GM19438 (cell line): Measurements from ENCODE around the gene CPT2.

Experiments
- ATAC-seq: cut with Tn5 transposase; IDR thresholded peaks from one replicate; pipeline ENCODE4 v1.9.1; 2021; ENCODE audit warnings: low read depth; ENCODE audit not compliant: unreplicated experiment

Gene CPT2

DNA sequence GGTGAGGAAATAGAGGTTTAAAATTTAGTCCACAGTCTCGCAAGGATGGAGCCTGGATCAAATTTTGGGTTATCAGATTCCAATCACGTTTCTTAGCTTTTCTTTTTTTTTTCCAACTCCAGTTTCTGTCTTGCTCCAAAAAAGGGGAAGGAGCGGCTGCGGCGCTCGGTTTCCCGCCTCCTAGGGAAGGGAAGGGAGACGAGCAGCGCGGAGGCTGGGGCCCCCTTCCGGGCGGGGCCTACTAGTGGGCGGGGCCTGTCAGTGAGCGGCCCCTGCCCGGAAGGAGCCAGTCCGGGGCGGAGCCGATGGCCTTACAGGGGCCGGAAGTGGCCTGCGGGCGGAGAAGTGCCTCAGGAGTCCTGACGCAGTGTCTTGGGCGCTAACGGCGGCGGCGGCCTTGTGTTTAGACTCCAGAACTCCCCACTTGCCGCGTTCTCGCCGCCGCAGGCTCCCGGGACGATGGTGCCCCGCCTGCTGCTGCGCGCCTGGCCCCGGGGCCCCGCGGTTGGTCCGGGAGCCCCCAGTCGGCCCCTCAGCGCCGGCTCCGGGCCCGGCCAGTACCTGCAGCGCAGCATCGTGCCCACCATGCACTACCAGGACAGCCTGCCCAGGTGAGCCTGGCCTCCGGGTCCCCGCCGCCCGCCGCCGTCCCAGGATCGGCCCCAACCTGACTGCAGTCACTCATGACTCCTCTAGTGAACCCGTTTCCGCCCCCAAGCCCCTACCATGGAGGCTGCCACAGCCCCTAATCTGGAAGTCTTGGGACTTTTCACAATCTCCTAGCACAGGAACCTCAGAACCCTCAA, at the start of gene CPT2:
CPT2 (plus strand) TSS at position 340 of the 806 bp plus-strand sequence; CDS start at position 460, 120 bp downstream.
- ATAC-seq = peak; percentile 97

DNA sequence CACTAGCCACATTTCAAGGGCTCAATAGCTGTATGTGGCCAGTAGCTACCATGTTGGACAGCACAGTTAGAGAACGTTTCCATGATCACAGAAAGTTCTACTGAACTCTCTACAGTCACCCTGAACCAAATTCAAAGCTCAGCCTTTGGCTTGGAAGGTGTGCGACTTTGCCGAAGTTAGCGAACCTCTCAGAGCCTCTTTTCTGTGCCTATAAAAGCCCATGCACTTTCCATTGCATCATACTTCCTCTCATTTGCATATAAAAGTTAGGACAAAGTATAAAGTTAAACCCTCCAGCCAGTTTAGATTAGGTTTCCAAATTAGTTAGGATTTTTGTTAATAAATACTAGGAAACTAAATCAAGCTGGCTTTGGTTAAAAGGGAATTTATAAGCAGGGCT, 49.5 kb upstream of the CPT2 start:
- ATAC-seq = no peak

DNA sequence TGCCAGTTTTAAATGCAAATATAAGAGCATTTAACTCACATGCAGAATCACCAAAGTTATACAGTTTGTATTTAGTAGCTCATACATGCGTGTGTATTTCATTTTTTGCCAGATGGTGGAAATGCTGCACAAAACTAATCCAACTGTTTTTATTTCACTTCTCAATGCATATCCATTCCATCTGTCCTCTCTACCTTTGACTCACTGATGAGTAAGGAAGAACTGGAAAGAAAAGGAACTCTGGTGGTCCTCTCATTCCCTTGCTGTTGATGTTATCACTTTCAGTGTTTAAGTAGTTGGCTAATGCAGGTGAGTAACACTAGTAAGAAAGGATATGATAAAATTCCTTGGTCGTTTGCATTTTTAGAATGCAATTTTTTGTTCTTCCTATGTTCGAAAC, 48.5 kb upstream of the CPT2 start:
- ATAC-seq = no peak

DNA sequence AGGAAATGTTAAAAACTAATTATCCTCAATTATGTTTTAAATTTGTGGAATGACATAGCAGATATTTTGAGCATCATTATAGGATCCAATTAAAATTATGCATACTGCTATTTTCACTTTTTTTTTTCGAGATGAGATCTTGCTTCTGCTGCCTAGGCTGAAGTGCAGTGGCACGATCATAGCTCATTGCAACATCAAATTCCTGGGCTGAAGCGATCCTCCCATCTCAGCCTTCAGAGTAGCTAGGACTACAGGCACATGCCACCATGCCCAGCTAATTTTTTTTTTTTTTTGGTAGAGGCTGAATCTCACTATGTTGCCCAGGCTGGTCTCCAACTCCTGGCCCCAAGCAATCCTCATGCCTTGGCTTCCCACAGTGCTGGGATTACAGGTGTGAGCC, 42.9 kb upstream of the CPT2 start:
- ATAC-seq = no peak

DNA sequence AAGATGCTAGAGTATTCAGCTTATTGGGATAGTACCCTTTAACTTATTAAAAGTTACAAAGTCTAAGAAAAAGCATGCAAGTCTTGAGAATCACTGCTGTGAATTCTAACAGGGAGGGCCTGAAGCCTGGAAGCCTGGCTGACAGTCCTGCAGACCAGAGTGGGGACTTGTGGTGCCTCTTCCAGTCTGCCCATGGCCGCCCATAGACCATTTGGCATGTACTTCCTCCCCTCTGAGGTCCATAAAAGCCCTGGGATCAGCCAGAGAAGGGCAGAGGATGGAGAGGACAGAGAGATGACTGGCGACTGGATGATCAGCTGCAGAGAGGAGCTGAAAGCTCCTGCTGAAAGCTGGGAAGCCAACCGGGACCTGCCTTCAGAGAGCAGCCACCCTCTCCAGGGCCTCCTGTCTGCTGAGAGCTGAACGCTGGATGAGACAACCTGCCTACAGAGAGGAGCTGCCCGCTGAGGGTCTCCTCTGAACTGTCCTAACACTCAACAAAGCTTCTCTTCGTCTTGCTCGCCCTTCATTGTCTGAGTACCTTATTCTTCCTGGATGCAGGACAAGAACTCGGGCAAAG, 41.7 kb upstream of the CPT2 start:
- ATAC-seq = no peak

DNA sequence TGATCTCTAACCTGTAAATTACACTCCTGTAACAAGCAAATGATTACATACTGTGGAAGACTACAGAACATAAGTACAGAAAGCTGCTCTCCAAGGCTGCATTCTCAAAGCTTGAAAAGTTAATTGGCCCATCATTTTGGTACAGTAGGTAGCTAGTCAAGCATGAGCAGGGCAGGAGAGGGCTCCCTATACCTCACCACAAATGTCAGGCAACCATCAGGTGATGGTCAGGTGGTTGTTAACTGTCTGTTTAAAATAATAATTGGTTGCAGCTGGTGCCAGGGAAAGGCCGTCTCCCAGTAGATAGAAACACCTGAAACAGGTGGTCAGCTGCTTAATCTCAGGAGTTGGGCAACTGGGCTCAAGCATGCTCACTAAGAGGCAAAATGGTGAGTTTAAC, 41.1 kb upstream of the CPT2 start:
- no peak for ATAC-seq

DNA sequence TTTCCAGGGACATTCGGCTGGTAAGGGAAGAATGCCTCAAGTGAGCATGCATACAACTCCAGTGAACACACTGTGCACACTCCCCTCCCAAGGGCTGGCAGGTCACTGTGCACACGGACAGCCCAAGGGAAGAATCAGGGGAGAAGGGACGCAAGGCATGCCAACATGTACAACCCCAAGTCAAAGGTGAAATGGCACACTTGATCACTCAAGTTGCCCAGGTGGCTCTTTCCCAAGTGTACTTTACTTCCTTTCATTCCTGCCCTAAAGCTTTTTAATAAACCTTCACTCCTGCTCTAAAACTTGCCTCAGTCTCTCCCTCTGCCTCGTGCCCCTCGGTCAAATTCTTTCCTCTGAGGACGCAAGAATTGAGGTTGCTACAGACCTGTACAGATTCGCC, 40.7 kb upstream of the CPT2 start:
- ATAC-seq = no peak

DNA sequence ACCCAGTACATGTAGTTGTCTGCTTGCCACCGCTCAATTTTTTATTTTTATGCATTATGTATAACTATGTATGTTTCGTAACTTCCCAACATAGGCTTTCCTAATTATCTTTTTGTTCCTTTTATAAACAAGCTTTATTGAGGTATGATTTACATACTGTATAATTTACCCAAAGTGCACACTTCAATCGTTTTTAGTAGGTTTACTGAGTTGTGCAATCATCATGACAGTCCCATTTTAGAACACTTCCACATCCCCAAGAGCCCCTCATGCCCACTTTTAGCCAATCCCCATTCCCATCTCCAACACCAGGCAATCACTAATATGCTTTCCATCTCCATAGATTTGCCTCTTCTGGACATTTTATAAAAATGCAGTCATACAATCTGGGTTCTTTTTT, 39.8 kb upstream of the CPT2 start:
- no peak for ATAC-seq

DNA sequence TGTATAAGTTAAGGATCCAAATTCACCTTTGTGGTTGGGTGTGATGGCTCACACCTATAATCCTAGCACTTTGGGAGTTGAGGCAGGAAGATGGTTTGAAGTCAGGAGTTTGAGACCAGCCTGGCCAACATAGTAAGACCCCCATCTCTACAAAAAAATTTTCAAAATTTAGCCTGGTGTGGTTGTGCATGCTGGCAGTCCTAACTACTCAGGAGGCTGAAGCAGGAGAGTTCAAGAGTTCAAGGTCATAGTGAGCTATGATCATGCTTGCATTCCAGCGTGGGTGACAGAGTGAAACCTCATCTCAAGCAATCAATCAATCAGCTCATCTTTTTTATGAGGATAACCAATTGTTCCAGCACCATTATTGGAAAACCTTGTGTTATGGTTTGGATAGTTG, 37.7 kb upstream of the CPT2 start:
- ATAC-seq = no peak

DNA sequence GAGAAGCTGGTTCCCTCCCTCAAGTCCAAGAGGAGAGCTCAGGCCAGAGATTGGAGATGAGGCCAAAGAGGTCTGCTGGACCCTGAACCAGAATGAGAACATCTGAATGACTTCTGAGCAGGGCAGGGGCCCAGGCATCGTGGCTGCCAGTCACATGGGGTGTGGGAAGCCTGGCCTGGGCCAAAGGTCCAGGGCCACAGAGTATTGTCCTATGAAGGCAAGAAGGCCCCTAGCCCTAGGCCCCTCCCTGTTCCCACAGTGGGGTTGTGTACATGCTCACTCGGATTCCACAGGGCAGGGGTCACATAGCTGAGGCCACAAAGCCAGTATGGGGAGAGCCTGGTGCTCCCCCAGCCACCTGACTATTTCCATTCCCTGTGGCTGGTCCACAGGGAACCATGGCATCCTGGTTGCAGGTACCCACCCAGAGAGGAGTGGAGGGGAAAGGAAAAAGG, 35.7 kb upstream of the CPT2 start:
- no peak for ATAC-seq

DNA sequence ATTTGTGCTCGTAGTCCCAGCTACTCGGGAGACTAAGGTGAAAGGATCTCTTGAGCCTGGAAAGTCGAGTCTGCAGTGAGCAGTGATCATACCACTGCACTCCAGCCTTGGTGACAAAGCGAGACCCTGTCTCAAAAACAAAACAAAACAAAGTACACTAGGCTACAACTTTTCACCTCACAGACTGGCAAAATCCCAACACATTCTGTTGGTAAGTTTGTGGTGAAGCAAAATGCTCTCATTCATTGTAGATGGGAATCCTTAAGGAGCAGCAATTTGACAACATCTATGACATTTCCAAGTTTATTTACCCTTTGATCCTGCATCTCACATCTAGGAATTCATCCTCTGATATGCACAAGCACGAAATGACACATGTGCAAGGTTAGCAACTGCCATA, 34.0 kb upstream of the CPT2 start:
- no peak for ATAC-seq

DNA sequence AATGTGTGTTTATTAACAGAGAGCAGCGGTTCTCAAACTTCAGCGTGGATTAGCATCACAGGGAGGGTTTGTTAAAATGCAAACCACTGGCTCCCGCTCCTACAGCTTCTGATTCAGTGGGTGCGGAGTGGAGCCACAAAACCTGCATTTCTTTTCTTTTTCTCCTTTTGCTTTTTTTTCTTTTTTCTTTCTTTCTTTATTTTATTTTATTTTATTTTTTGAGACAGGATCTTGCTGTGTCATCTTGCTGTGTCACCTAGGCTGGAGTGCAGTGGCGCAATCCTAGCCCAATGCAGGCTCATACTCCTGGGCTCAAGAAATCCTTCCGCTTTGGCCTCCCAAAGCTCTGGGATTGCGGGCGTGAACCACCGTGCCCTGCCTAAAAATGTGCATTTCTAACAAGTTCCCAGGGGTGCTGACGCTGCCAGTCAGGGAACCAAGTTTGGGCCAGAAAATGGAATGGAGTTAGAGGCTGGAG, 33.3 kb upstream of the CPT2 start:
- no peak for ATAC-seq

DNA sequence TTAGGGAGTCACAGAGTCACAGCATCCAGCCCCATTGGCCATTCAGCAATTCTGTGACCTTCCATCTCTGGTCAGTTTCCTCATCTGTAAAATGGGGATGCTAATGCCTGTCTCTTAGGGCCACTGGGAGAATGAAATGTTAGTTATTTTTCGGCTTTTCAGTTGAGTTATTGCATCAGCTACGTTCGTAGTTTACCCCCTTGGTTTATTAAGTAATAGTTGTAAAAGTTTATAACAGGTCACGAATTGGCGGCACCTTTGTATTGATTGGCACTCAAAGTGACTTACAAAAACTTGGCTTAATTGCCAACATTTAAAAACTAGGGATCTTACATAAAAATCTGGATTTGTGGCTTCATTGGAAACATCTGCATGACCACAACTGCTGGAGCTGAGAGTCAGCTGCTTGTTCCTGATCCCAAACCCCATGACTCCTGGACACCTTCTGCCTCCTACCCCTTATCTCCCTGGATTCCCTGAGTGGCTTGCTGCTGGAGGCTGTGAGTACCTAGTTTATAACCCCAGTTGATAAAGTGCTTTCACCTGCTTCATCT, 31.1 kb upstream of the CPT2 start:
- ATAC-seq = no peak

DNA sequence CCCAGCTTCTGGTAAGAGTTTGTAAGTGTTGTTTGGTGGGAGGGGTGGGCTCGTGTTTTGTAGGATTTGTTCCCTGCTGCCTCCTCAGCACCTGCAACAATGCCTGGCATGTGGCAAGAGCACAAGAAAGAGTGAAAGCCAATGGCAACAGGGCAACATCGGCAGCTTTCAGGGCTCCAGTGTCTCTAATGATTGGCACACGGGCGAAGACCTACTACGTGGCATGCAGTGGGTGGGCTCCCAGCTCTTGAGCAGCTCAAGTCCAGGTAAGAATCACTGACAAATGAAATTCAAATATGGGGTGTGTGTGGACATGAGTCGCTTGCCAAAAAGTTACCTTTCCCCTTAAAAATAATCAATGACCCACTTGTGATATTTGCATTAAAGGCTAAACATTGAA, 30.3 kb upstream of the CPT2 start:
- ATAC-seq = no peak

DNA sequence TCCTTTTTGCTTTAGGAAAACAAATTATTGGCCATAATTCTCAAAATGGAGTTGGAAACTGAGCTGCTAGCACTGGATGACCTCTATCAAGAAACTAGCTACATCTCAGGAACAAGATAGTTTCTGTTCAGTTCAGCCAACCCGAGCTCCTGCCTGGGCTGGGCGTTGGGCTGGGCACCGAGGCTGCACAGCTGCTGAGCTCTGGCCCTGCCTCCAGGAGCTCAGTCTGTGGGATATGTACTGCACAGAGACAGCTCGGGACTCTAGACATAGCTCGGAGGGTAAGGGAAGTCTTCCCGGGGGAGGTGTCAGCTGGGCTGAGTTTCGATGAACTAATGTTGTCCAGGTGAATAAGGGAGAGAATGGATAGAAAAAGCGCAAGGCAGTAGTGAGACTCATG, 29.7 kb upstream of the CPT2 start:
- ATAC-seq = no peak

DNA sequence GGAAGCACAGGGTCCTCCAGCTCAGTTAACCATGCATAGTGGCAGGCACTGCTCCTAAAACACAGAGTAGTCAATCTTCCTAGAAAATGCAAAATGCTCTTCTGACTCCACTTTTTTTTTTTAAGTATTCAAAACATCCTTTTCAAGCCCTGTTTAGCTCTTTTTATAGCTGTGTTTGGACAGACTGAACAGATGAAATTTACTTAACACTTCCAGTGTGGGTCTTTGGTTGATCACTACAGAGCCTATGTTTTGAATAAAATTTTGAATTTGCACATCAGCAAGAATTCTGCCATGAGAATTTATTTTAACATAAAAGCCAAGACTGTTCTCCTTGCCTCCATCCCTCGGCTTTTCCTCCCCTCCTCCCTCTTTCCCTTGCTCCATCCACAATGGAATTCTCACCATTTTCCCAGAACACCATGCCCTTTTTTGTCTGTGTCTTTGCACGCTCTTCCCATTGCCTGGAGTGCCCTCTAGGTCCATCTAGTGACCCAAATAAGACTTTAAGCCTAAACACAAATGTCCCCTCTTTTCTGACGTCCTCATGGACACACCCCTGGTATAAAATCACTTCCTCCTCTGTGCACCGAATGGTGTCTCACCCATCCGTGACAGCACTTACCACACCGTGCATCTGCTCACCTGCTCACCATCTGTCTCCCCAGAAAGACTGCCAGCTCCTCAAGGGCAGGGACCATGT, 24.0 kb upstream of the CPT2 start:
- ATAC-seq = no peak

DNA sequence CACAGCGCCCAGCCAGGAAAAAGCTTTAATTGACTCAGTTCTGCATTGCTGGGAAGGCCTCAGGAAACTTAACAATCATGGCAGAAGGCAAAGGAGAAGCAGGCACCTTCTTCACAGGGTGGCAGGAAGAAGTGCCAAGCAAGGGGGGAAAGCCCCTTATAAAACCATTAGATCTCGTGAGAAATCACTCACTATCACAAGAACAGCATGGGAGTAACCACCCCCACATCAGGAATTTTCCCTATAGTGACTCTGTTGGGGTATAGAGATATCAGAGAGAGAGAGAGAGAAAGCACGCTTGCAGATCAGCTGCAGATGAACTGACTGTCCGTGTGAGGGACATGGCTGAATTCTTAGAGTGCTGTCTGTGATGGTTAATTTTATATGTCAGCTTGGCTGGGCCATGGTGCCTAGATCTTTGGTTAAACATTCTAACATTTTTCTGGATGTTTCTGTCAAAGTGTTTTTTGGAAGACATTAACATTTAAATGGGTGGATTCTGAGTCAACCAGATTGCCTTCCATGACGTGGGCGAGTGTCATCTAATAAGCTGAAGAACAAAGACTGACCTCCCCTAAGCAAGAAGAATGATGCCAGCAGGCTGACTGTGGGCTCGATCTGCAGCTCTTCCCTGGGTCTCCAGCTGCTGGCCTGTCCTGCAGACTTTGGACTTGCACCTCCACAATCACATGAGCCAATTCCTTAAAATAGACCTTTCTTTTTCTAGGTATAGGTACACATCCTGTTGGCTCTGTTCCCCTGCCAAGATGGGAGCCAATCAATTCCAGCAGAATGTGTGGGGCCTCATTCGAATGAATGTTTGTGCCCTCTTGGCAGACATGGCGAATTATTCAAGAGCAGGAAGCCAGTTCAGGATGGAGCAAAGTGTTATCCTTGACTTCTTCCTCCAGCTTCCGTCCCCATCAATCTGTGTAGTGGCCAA, 21.4 kb upstream of the CPT2 start:
- no peak for ATAC-seq

DNA sequence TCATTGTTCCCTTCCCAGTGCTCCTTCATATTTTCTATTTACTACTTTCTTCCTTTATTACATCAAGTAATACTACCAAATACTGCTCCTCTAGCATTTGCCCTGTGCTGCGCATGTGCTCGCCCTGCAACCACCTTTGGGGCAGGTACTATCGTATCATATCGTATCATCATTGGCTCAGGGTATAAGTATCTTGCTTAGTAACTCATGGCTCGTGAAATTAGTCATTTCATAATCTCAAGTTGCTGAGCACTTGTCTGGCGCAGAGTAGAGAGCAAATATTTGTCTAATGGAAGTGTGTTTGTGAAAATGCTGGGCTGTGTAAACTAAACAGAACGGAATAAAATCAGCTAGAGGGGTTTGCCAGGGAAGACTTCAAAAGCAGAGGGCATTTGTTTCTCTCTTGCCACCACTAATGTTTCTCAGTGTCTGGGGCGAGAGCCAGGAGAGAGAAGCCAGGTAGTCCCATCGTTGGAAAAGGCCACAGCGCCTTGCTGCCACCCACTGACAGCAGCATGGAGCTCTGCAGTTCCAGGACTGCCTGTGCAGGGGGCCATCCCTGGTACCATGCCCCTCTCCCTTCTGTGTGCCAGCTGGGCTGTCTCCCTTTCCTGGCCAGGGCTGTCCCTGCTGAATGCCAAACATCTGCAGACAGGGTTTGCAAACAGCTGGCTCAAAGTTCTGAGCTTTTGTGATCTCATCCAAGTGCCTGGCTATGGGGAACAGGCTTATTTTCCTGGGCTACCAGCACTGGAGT, 20.0 kb upstream of the CPT2 start:
- no peak for ATAC-seq

DNA sequence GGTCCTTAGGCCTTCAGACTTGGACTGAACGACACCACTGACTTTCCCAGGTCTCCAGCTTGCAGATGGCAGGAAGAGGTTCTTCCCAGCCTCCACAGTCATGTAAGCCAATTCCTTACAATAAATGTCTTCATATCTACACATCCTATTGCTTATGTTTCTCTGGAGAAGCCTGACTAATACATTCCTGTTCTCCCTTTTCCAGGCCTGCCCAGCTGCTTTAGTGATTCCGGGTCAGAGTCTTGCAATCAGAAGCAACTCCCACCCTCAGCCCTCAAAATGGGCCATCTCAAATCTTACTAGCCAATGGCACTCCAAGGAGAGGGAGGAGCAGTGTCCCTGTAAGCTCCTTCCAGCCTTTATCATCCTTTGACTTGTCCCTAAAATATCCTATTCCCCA, 16.4 kb upstream of the CPT2 start:
- ATAC-seq = no peak

DNA sequence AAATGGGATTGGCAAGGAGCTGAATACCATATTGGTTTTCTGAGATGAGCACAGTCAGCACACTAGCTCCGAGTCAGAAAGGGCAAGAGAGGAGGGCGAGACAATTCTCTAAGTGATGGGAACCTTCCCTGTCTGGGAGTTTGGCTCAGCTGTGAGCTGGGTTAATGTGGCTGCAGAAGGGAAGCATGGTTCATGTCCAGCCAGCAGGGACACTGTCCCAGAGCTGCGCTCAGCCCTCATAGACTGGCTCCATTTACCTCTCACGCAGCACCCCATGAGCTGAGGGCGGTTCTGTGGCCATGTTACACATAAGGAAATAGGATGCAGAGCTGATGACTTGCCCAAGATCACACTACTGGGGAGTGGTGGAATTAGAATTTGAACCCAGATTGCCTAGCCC, 15.7 kb upstream of the CPT2 start:
- no peak for ATAC-seq
